Medulla oblongata (tissue), 1 donor: ENCODE data around the gene KLHDC9.
"Not testable (repeated sequence)": the region's sequence is repeated elsewhere in the genome, so short reads cannot be mapped to it uniquely, and the experiment has no call there.

Experiments used
- DNase-seq: peaks from one replicate; pipeline ENCODE4 v3.0.0-alpha.2; 2015; ENCODE audit errors: extremely low spot score

The KLHDC9 gene

GRCh38 chr1:161098210-161099068 lies at the start of gene KLHDC9:
Gene KLHDC9, plus strand, starts transcription at chr1:161098361. Its CDS starts 175 bp downstream, at chr1:161098536.
- DNase-seq: no peak

GRCh38 chr1:161048949-161049722 lies 49.0 kb upstream of the KLHDC9 start:
- DNase-seq: no peak

GRCh38 chr1:161051219-161051618 lies 46.9 kb upstream of the KLHDC9 start:
- DNase-seq: no peak

GRCh38 chr1:161052899-161053298 lies 45.3 kb upstream of the KLHDC9 start:
- no peak for DNase-seq

GRCh38 chr1:161054232-161054631 lies 43.9 kb upstream of the KLHDC9 start:
- no peak for DNase-seq

- DNase-seq: no peak
These were observed 43.4 kb upstream of the KLHDC9 start for GRCh38 chr1:161054805-161055204.

- no peak for DNase-seq
These were observed 38.9 kb upstream of the KLHDC9 start for GRCh38 chr1:161059293-161059692.

GRCh38 chr1:161061419-161061818 lies 36.7 kb upstream of the KLHDC9 start:
- no peak for DNase-seq

GRCh38 chr1:161063936-161064335 lies 34.2 kb upstream of the KLHDC9 start:
- not testable (repeated sequence) for DNase-seq

- not testable (repeated sequence) for DNase-seq
These were observed 32.5 kb upstream of the KLHDC9 start for GRCh38 chr1:161065681-161066080.

- no peak for DNase-seq
These were observed 31.5 kb upstream of the KLHDC9 start for GRCh38 chr1:161066694-161067093.

- DNase-seq: peak; percentile 79
These were observed 29.6 kb upstream of the KLHDC9 start for GRCh38 chr1:161068306-161069234.

GRCh38 chr1:161069241-161069640 lies 28.9 kb upstream of the KLHDC9 start:
- no peak for DNase-seq

- DNase-seq: peak; percentile 82
These were observed 28.4 kb upstream of the KLHDC9 start, which contains the start of gene ARHGAP30 for GRCh38 chr1:161069731-161070270. Gene ARHGAP30, minus strand, starts transcription at chr1:161069891. Its CDS starts 267 bp downstream, at chr1:161069624.

- no peak for DNase-seq
These were observed 27.4 kb upstream of the KLHDC9 start for GRCh38 chr1:161070761-161071160.

GRCh38 chr1:161071886-161072371 lies 26.2 kb upstream of the KLHDC9 start:
- DNase-seq: peak; percentile 40

GRCh38 chr1:161072751-161073449 lies 25.3 kb upstream of the KLHDC9 start:
- DNase-seq: no peak

- no peak for DNase-seq
These were observed 24.6 kb upstream of the KLHDC9 start for GRCh38 chr1:161073474-161074121.

- DNase-seq: no peak
These were observed 23.3 kb upstream of the KLHDC9 start for GRCh38 chr1:161074676-161075368.
